Measurements from ENCODE around the gene LIMD2. TPM values are rescaled to one million over a fixed set of nuclear protein-coding genes. Genes with fewer than 3 reads are reported as not detected.

LIMD2 gene
- total RNA-seq, 4 donors from 2014 or later = 3.1 to 14.9 (median 8.0) TPM

- H3K4me3 ChIP-seq = no peak overlapping the region
- intact Hi-C loops (cut with DNase I) = no loop called here
- no peaks in the 10 kb centered on the region for H3K9me3 ChIP-seq
- no peaks in the 10 kb centered on the region for H3K4me1 ChIP-seq
- peaks cover 41 to 77% (median 59%) of the 10 kb centered on the region in 4 donors for H3K36me3 ChIP-seq
- H3K27me3 ChIP-seq = no peaks in the 10 kb centered on the region
- no peak overlapping the region for H3K27ac ChIP-seq (replicated peaks in 1 of 4)
- 70% methylated on average over 10 of the region's 10 CpGs for WGBS
- no peak for DNase-seq (ENCODE audit: extremely low spot score)
- TF ChIP-seq POLR2AphosphoS5 (IDR thresholded peaks at IDR 0.05) (no peak), EP300 (IDR thresholded peaks at IDR 0.05) (no peak), POLR2A (IDR thresholded peaks at IDR 0.05; ENCODE audit: low read depth) (no peak), CTCF (IDR thresholded peaks at IDR 0.05) (no peak)
These were observed 14.8 kb upstream of the LIMD2 start for GRCh38 chr17:63714550-63715277.

GRCh38 chr17:63709110-63709509, 9.2 kb upstream of the LIMD2 start:
- intact Hi-C loops (cut with DNase I) = no loop called here
- peaks cover 64 to 100% (median 97%) of the 10 kb centered on the region in 4 donors for H3K36me3 ChIP-seq

GRCh38 chr17:63707151-63707550, 7.2 kb upstream of the LIMD2 start:
- H3K4me3 ChIP-seq = no peak overlapping the region
- H3K4me1 ChIP-seq = peaks cover 0 to 8% (median 2%) of the 10 kb centered on the region in 4 donors
- no peaks in the 10 kb centered on the region for H3K9me3 ChIP-seq
- peaks cover 52 to 95% (median 93%) of the 10 kb centered on the region in 4 donors for H3K36me3 ChIP-seq
- intact Hi-C loops (cut with DNase I) = no loop called here
- WGBS = over 99% methylated on average over 8 of the region's 11 CpGs
- no peak overlapping the region for H3K27ac ChIP-seq (replicated peaks in 1 of 4)
- no peak for DNase-seq (ENCODE audit: extremely low spot score)
- TF ChIP-seq POLR2A (IDR thresholded peaks at IDR 0.05; ENCODE audit: low read depth) = no peak
- TF ChIP-seq POLR2AphosphoS5 (IDR thresholded peaks at IDR 0.05) = no peak
- TF ChIP-seq CTCF (IDR thresholded peaks at IDR 0.05) = no peak
- TF ChIP-seq EP300 (IDR thresholded peaks at IDR 0.05) = no peak
- H3K27me3 ChIP-seq = no peaks in the 10 kb centered on the region

More at GRCh38 chr17:63709110-63709509, 9.2 kb upstream of the LIMD2 start:
- Histone ChIP-seq H3K27ac (replicated peaks in 1 of 4) (no peak overlapping the region), H3K9me3 (no peaks in the 10 kb centered on the region), H3K4me1 (peaks cover 0 to 6% (median 0%) of the 10 kb centered on the region in 4 donors), H3K4me3 (no peak overlapping the region), H3K27me3 (no peaks in the 10 kb centered on the region)
- no peak for TF ChIP-seq POLR2A (IDR thresholded peaks at IDR 0.05; ENCODE audit: low read depth)
- no peak for TF ChIP-seq CTCF (IDR thresholded peaks at IDR 0.05)
- TF ChIP-seq POLR2AphosphoS5 (IDR thresholded peaks at IDR 0.05) = no peak
- TF ChIP-seq EP300 (IDR thresholded peaks at IDR 0.05) = no peak
- no peak for DNase-seq (ENCODE audit: extremely low spot score)
- 95% methylated on average over 6 of the region's 6 CpGs for WGBS

GRCh38 chr17:63706336-63707082, 6.6 kb upstream of the LIMD2 start:
- Histone ChIP-seq H3K9me3 (no peaks in the 10 kb centered on the region), H3K27me3 (no peaks in the 10 kb centered on the region), H3K27ac (replicated peaks in 1 of 4) (no peak overlapping the region), H3K36me3 (peaks cover 46 to 89% (median 87%) of the 10 kb centered on the region in 4 donors), H3K4me1 (peaks cover 1 to 12% (median 8%) of the 10 kb centered on the region in 4 donors), H3K4me3 (no peak overlapping the region)
- 86% methylated on average over 7 of the region's 7 CpGs for WGBS
- no peak for DNase-seq (ENCODE audit: extremely low spot score)
- intact Hi-C loops (cut with DNase I) = no loop called here
- TF ChIP-seq POLR2A (IDR thresholded peaks at IDR 0.05; ENCODE audit: low read depth) (no peak), EP300 (IDR thresholded peaks at IDR 0.05) (no peak), CTCF (IDR thresholded peaks at IDR 0.05) (no peak), POLR2AphosphoS5 (IDR thresholded peaks at IDR 0.05) (no peak)
